DMS153 (cell line): Measurements from ENCODE around the gene TAOK1.
A peak's percentile ranks its signal among the peaks of the same experiment; 100 is the strongest.

Source experiments
- DNase-seq: peaks from one replicate; lab custom pipeline; 2025; lab: John Stamatoyannopoulos, UW

Gene TAOK1

DNA sequence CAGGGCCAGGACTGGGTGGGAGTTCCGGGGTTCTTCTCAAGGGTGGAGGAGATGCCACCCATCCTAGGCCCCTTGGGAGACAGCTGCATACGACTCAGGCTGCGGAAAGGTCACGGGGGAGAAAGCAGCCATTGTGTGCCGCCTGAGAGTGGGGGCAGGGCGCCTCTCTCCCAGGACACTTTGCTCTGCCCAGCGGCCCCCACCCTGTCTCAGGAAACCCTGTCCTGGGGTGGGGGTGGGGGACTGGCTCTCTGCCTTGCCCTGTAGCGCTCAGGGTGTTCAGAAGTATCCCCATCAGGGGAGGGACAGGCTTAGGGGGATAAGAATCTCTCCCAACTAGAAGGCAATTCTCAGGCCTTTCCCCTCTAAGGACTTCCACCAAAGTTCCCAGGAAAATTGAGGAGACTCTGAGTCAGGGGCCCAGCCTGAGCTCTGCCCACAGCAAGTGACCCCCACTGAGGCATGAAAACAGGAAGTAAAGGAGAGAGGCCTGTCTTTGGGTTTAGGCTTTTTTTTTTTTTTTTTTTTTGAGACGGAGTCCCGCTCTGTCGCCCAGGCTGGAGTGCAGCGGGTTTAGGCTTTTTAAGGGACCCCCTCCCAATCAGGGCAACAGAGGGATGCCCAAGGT, 194.4 kb downstream of the TAOK1 start:
- DNase-seq: no peak

- DNase-seq: no peak
These were observed 195.1 kb downstream of the TAOK1 start for GRCh38 chr17:29585080-29585751.

GRCh38 chr17:29586676-29587469, 196.7 kb downstream of the TAOK1 start:
- DNase-seq: no peak

GRCh38 chr17:29587591-29587990, 197.4 kb downstream of the TAOK1 start:
- no peak for DNase-seq

DNA sequence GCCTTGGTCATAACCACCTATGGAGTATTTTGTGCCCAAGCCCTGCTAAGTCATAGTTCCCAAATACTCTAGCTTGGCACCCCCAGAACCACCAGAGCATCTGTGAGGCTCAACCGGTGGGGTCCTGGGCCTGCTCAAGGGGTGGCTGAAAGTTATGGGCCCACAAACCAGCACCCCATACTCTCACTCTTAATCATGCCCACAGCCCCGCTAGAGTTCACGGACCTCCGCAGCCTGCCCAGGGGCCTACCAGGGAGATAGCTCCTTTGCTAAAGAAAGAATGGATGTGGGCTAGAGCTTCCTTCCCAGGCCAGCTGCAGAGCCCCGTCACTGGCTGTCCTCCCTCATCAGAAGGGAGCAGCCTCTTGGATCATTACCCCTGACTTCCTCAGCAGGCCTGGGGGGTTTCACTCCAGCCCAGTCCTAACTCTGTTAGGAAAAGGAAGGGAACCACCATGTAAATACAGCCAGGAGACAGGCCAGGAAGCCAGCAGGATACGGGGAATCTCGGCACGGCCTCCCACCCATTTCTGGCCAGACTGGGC, 197.9 kb downstream of the TAOK1 start:
- DNase-seq: no peak

GRCh38 chr17:29588562-29589411, 198.6 kb downstream of the TAOK1 start:
- no peak for DNase-seq

DNA sequence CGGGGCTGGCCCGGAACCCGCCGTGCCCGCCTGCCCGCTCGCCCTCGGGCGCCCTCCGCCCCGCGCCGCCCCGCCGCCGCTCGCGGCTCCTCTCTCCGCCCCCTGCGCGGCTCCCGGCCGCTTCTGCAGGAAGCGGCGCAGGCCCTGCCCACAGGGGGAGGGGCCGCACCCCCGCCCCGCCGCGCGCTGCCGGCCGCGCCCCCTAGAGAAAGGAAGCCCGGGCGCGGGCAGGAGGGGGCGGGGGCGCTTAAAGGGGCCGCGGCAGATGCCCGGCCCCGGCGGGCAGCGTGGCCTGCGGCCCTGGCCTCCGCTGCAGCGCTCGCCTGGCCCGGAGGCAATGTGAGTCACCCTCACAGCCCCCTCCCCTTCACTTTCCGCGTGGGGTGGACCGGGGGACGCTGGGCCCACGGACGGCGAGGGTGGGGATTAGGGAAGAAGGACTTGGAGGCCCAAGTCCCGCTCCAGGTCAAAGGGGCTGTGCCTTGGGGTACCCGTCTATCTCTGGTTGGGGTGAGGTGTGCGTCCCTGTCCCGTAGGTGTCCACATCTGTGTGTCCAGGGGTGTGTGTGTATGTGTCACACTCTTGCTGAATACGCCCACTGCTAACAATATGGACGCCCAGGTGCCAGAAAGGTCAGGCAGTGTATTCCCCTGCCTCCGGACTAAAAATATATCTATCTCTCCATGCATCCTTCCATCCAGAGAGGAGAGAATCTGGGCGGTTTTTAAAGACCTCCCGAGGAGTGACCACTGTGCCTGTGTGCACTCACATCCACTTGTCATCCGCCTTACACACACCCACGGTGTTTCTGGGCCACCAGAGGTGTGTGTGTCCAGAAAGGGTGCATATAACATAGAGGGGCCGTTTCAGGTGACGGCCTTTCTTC, 199.6 kb downstream of the TAOK1 start, which contains the start of gene GIT1:
GIT1 (minus strand) TSS at position 125 of the 887 bp plus-strand sequence. CDS start 270 bp downstream, outside the sequence.
- DNase-seq: peak; percentile 79

- DNase-seq: no peak
These were observed 200.4 kb downstream of the TAOK1 start for GRCh38 chr17:29590411-29591145.

GRCh38 chr17:29591146-29591736, 201.1 kb downstream of the TAOK1 start:
- peak; percentile 70 for DNase-seq

- peak; percentile 89 for DNase-seq
These were observed 201.8 kb downstream of the TAOK1 start for GRCh38 chr17:29591737-29592608.

GRCh38 chr17:29592850-29593551, 202.8 kb downstream of the TAOK1 start, which contains the start of gene ANKRD13B:
Gene ANKRD13B, plus strand, starts transcription at chr17:29593132. Its CDS starts 490 bp downstream, at chr17:29593622.
- peak; percentile 24 for DNase-seq

DNA sequence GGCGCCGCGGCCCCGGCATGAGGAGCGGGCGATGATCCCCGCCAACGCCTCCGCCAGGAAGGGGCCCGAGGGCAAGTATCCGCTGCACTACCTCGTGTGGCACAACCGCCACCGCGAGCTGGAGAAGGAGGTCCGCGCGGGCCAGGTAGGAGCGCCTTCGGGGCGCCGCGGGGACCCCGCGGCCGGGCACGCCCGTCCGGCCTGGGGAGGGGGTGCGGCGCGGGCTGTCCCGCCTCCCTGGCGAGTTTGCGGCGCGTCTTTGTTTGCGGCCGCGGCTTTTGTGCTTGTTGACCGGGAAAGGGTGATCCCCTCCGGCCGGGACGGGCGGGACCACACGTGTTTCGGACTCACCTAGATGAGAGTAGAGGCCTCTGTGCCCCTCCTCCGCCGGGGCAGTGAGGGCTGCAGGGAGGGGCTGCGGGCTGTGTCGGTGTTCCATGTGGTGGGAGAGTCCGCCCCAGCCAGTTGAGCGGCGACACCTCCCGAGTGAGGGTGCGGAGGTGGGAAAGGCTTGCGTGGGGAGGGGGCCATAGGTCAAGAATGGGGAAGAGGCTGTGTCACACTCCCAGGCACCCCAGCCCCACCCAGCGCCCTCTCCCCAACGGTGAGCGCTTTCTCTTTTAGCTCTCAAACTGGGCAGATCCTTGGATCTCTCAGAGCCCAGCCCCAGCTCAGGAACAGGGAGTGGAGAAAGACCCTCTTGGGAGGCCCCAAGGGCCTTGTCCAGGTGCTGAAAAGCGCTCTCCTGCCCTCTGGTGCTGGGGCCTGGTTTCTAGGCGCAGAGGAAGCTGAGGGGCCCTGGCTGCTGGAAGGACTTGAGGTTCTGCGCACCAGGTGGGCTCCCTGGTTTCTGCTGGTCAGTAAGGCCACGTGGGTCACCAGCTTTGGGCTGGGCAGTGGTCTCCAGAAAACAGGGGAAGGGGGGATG, 203.7 kb downstream of the TAOK1 start:
- DNase-seq: no peak

GRCh38 chr17:29594519-29595090, 204.4 kb downstream of the TAOK1 start:
- no peak for DNase-seq

- no peak for DNase-seq
These were observed 205.2 kb downstream of the TAOK1 start for GRCh38 chr17:29595107-29595942.
